H1 (cell line): ENCODE measurements around the gene FGF1. TPM values are rescaled to one million over a fixed set of nuclear protein-coding genes. Genes with fewer than 3 reads are reported as not detected.

ENCODE experiments used
- CTCF ChIP-seq, 3 experiments: IDR thresholded peaks; 1 replicate in 2 of 3; 2 replicates in 1 of 3; pipeline versions ENCODE4 v1.5.1 to v1.6.1; 2011; ENCODE audit warnings: low read length in 3 of 3, mild to moderate bottlenecking in 3 of 3, inconsistent platforms in 2 of 3, low read depth in 1 of 3, moderate library complexity in 1 of 3; ENCODE audit not compliant: insufficient read depth in 1 of 3; ENCODE audit errors: control extremely low read depth in 1 of 3
- POLR2AphosphoS5 ChIP-seq: IDR thresholded peaks from 2 replicates; pipeline ENCODE4 v1.6.1; 2011; ENCODE audit warnings: low read depth, low read length
- polyA plus RNA-seq, 7 experiments: library from polyadenylated mRNA; depleted of rRNA in 3 of 7; stranded (reverse) in 5 of 7; unstranded in 2 of 7; fragments of >200 nt in 5 of 7; fragments of 200-250 nt in 2 of 7; gene quantifications; 1 replicate in 5 of 7; 2 replicates in 1 of 7; 4 replicates in 1 of 7; pipeline versions ENCODE4 v1.2.1 to v1.2.3, GENCODE V29; 2011 to 2013; ENCODE audit warnings: missing spikeins in 2 of 7, mixed read lengths in 2 of 7
- total RNA-seq: library from RNA; stranded (reverse); fragmentation: NEBNext Ultra II Directional; extraction: Animal tissue kit (Norgen Biotek cat#: 25700); gene quantifications from 2 replicates; pipeline ENCODE4 v1.2.1, GENCODE V29; 2021

The FGF1 gene
- total and polyA plus RNA-seq, 2 of the 8 experiments (the other 6 are each of a cell fraction or from before 2014, with no cell fraction given): 0.30 to 0.50 TPM

- TF ChIP-seq CTCF (IDR thresholded peaks at IDR 0.05; ENCODE audit: control extremely low read depth in 1 of 3, insufficient read depth in 1 of 3, low read depth in 1 of 3, low read length in 3 of 3): no peak
- no peak for TF ChIP-seq POLR2AphosphoS5
Observed at GRCh38 chr5:142727735-142728047, 41.8 kb upstream of the FGF1 start (continued).
